Hematopoietic multipotent progenitor cell treated with erythropoietin and hydrocortisone succinate and interleukin-3 and kit ligand, for 8 days (in vitro differentiated cells): ENCODE data around the gene LPCAT1.
"Not testable (repeated sequence)": the region's sequence is repeated elsewhere in the genome, so short reads cannot be mapped to it uniquely, and the experiment has no call there.

Experiments
- DNase-seq: peaks from one replicate; pipeline ENCODE4 v3.0.0-alpha.2; 2015

The LPCAT1 gene

GRCh38 chr5:1520791-1521453, 2.8 kb downstream of the LPCAT1 start:
- DNase-seq: no peak

- no peak for DNase-seq
Observed at GRCh38 chr5:1519631-1520210, 4.0 kb downstream of the LPCAT1 start.

GRCh38 chr5:1517838-1518237, 5.9 kb downstream of the LPCAT1 start:
- DNase-seq: no peak

- DNase-seq: no peak
Observed at GRCh38 chr5:1516615-1517601, 6.9 kb downstream of the LPCAT1 start.

- DNase-seq: no peak
Observed at GRCh38 chr5:1515921-1516571, 7.7 kb downstream of the LPCAT1 start.

GRCh38 chr5:1515311-1515920, 8.3 kb downstream of the LPCAT1 start:
- no peak for DNase-seq

- DNase-seq: not testable (repeated sequence)
Observed at GRCh38 chr5:1514819-1515310, 8.9 kb downstream of the LPCAT1 start.

GRCh38 chr5:1514027-1514818, 9.5 kb downstream of the LPCAT1 start:
- DNase-seq: no peak

GRCh38 chr5:1513326-1514026, 10.3 kb downstream of the LPCAT1 start:
- no peak for DNase-seq

GRCh38 chr5:1512541-1513291, 11.0 kb downstream of the LPCAT1 start:
- DNase-seq: no peak

GRCh38 chr5:1511651-1512540, 11.9 kb downstream of the LPCAT1 start:
- DNase-seq: no peak

GRCh38 chr5:1511048-1511447, 12.7 kb downstream of the LPCAT1 start:
- no peak for DNase-seq

GRCh38 chr5:1510631-1511030, 13.1 kb downstream of the LPCAT1 start:
- DNase-seq: no peak

- DNase-seq: no peak
Observed at GRCh38 chr5:1510151-1510561, 13.6 kb downstream of the LPCAT1 start.

- DNase-seq: no peak
Observed at GRCh38 chr5:1509346-1510085, 14.2 kb downstream of the LPCAT1 start.

GRCh38 chr5:1508659-1509290, 15.0 kb downstream of the LPCAT1 start:
- no peak for DNase-seq

GRCh38 chr5:1507961-1508658, 15.7 kb downstream of the LPCAT1 start:
- DNase-seq: no peak
